Fibroblast of lung (primary cell): ENCODE data around the gene RBM28.

ENCODE experiments used
- EZH2 ChIP-seq: IDR thresholded peaks from 2 replicates; pipeline ENCODE4 v1.5.1; 2012; ENCODE audit warnings: low read length, control low read depth, mild to moderate bottlenecking; ENCODE audit errors: missing control alignments
- TF ChIP-seq, protein P1 (sequence below), 2 donors: IDR thresholded peaks in 1 of 2; conservative IDR thresholded peaks in 1 of 2; 1 replicate in 1 of 2; 2 replicates in 1 of 2; pipeline ENCODE4 v1.5.1; 2011 to 2012; ENCODE audit warnings: low read length in 2 of 2, control low read depth in 1 of 2, inconsistent platforms in 1 of 2, low read depth in 1 of 2, mild to moderate bottlenecking in 1 of 2

DNA sequence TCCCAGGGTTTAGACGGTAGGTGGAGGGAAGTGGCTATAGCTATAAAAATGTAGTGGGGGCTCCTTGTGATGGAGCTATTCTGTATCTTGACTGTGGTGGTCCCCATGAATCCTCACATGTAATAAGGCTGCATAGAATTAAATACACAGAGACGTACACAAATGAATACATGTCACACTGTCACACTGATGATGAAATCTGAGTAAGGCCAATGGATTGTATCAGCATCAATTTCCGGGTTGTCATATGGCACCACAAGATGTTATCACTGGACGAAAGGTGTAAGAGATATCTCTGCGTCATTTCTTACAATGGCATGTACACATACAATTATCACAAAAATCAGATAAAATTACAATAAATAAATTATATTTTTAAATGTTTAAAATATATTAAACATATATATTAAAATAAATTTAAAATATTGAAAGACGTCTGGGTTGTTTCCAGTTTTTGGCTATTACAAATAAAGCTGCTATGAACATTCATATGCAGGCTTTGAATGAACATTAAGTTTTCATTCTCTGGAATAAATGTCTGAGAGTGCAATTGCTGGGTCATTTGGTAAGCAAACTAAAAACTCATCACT, 64.5 kb downstream of the RBM28 start:
- TF ChIP-seq, protein P1, sequence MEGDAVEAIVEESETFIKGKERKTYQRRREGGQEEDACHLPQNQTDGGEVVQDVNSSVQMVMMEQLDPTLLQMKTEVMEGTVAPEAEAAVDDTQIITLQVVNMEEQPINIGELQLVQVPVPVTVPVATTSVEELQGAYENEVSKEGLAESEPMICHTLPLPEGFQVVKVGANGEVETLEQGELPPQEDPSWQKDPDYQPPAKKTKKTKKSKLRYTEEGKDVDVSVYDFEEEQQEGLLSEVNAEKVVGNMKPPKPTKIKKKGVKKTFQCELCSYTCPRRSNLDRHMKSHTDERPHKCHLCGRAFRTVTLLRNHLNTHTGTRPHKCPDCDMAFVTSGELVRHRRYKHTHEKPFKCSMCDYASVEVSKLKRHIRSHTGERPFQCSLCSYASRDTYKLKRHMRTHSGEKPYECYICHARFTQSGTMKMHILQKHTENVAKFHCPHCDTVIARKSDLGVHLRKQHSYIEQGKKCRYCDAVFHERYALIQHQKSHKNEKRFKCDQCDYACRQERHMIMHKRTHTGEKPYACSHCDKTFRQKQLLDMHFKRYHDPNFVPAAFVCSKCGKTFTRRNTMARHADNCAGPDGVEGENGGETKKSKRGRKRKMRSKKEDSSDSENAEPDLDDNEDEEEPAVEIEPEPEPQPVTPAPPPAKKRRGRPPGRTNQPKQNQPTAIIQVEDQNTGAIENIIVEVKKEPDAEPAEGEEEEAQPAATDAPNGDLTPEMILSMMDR (conservative IDR thresholded peaks at IDR 0.05 in 1 of 2, IDR thresholded peaks at IDR 0.05 in 1 of 2; ENCODE audit: low read depth in 1 of 2, low read length in 2 of 2) = no peak
- no peak for TF ChIP-seq EZH2
